ENCODE data around the gene YBEY. TPM values are rescaled to one million over a fixed set of nuclear protein-coding genes. Genes with fewer than 3 reads are reported as not detected.

YBEY gene
- total RNA-seq, 1 experiment from 2014 or later = 13.8 TPM

GRCh38 chr21:46301759-46302158 lies 15.6 kb downstream of the YBEY start:
- no peak for DNase-seq
- H3K4me3 ChIP-seq = no peak overlapping the region
- POLR2A ChIA-PET (ENCODE audit: unreplicated experiment) = no interaction called here
- intact Hi-C loops (cut with micrococcal nuclease; ENCODE audit: unreplicated experiment) = no loop called here
- no peaks in the 10 kb centered on the region for H3K4me1 ChIP-seq (replicated peaks; ENCODE audit: insufficient read depth)
- no peaks in the 10 kb centered on the region for H3K27me3 ChIP-seq (ENCODE audit: insufficient read depth, low read depth)
- no peak overlapping the region for H2AFZ ChIP-seq
- no peaks in the 10 kb centered on the region for H3K36me3 ChIP-seq (ENCODE audit: low read depth)
- TF ChIP-seq CTCF (conservative IDR thresholded peaks at IDR 0.05) = no peak
- no peak for TF ChIP-seq EZH2 (IDR thresholded peaks at IDR 0.05; ENCODE audit: low read depth)
- H3K4me2 ChIP-seq = no peak overlapping the region
- H3K79me2 ChIP-seq (ENCODE audit: low read depth) = no peaks in the 10 kb centered on the region
- H4K20me1 ChIP-seq (ENCODE audit: insufficient read depth) = no peaks in the 10 kb centered on the region
- no peaks in the 10 kb centered on the region for H3K9me3 ChIP-seq (ENCODE audit: insufficient read depth, low read depth)
- H3K27ac ChIP-seq = no peak overlapping the region
- BruUV-seq (replicated peaks) = no TSS peak
- CTCF ChIA-PET = no interaction called here
- H3K9me2 ChIP-seq (ENCODE audit: insufficient read depth) = no peaks in the 10 kb centered on the region
- H3F3A ChIP-seq (ENCODE audit: insufficient read depth, low read depth) = no peaks in the 10 kb centered on the region

GRCh38 chr21:46304437-46304836 lies 18.3 kb downstream of the YBEY start:
- H3K36me3 ChIP-seq (ENCODE audit: low read depth) = no peaks in the 10 kb centered on the region
- H2AFZ ChIP-seq = no peak overlapping the region
- H3K27me3 ChIP-seq (ENCODE audit: insufficient read depth, low read depth) = no peaks in the 10 kb centered on the region
- no peaks in the 10 kb centered on the region for H3F3A ChIP-seq (ENCODE audit: insufficient read depth, low read depth)
- H3K4me1 ChIP-seq (replicated peaks; ENCODE audit: insufficient read depth) = no peaks in the 10 kb centered on the region
- intact Hi-C loops (cut with micrococcal nuclease; ENCODE audit: unreplicated experiment) = no loop called here
- no TSS peak for BruUV-seq (replicated peaks)
- H4K20me1 ChIP-seq (ENCODE audit: insufficient read depth) = no peaks in the 10 kb centered on the region
- H3K9me3 ChIP-seq (ENCODE audit: insufficient read depth, low read depth) = no peaks in the 10 kb centered on the region
- ChIA-PET CTCF (no interaction called here), POLR2A (ENCODE audit: unreplicated experiment) (no interaction called here)
- TF ChIP-seq CTCF (conservative IDR thresholded peaks at IDR 0.05) (no peak), EZH2 (IDR thresholded peaks at IDR 0.05; ENCODE audit: low read depth) (no peak)
- H3K9me2 ChIP-seq (ENCODE audit: insufficient read depth) = no peaks in the 10 kb centered on the region
- H3K4me3 ChIP-seq = no peak overlapping the region
- no peak overlapping the region for H3K4me2 ChIP-seq
- DNase-seq = no peak
- H3K27ac ChIP-seq = no peak overlapping the region
- no peaks in the 10 kb centered on the region for H3K79me2 ChIP-seq (ENCODE audit: low read depth)

- Histone ChIP-seq H4K20me1 (ENCODE audit: insufficient read depth) (no peaks in the 10 kb centered on the region), H3K9me3 (ENCODE audit: insufficient read depth, low read depth) (no peaks in the 10 kb centered on the region), H3K79me2 (ENCODE audit: low read depth) (no peaks in the 10 kb centered on the region), H3K27ac (no peak overlapping the region), H2AFZ (no peak overlapping the region), H3K4me2 (no peak overlapping the region), H3K4me1 (replicated peaks; ENCODE audit: insufficient read depth) (no peaks in the 10 kb centered on the region), H3K27me3 (ENCODE audit: insufficient read depth, low read depth) (no peaks in the 10 kb centered on the region), H3F3A (ENCODE audit: insufficient read depth, low read depth) (no peaks in the 10 kb centered on the region), H3K9me2 (ENCODE audit: insufficient read depth) (no peaks in the 10 kb centered on the region), H3K4me3 (no peak overlapping the region), H3K36me3 (ENCODE audit: low read depth) (no peaks in the 10 kb centered on the region)
- TF ChIP-seq EZH2 (IDR thresholded peaks at IDR 0.05; ENCODE audit: low read depth) (no peak), CTCF (conservative IDR thresholded peaks at IDR 0.05) (no peak)
- BruUV-seq (replicated peaks) = no TSS peak
- DNase-seq = no peak
- ChIA-PET POLR2A (ENCODE audit: unreplicated experiment) (no interaction called here), CTCF (no interaction called here)
- intact Hi-C loops (cut with micrococcal nuclease; ENCODE audit: unreplicated experiment) = no loop called here
These were observed 18.8 kb downstream of the YBEY start for GRCh38 chr21:46304955-46305354.

Data from PC-9 (cell line).